HUES6 (cell line): ENCODE data around the gene NELFA.

Experiments used
- H3K27ac ChIP-seq: 2 replicates; pipeline ENCODE4 v1.7.0; 2013; ENCODE audit warnings: low read depth, mild to moderate bottlenecking, low read length, inconsistent platforms
- H3K27me3 ChIP-seq: 2 replicates; pipeline ENCODE4 v1.6.1; 2013; ENCODE audit warnings: low read length; ENCODE audit not compliant: control insufficient read depth, insufficient read depth
- H3K36me3 ChIP-seq: 2 replicates; pipeline ENCODE4 v1.6.1; 2013; ENCODE audit warnings: low read length; ENCODE audit not compliant: control insufficient read depth, insufficient read depth
- H3K4me1 ChIP-seq: 2 replicates; pipeline ENCODE4 v1.6.1; 2013; ENCODE audit warnings: low read length; ENCODE audit not compliant: control insufficient read depth, insufficient read depth
- H3K4me3 ChIP-seq: 2 replicates; pipeline ENCODE4 v1.5.1; 2013; ENCODE audit warnings: low read depth, low read length
- H3K9ac ChIP-seq: one replicate; pipeline ENCODE4 v1.6.1; 2013; ENCODE audit warnings: mild to moderate bottlenecking, low read length
- H3K9me3 ChIP-seq: 2 replicates; pipeline ENCODE4 v1.6.1; 2013; ENCODE audit warnings: low read depth, low read length; ENCODE audit not compliant: control insufficient read depth, insufficient read depth

NELFA gene

GRCh38 chr4:1993169-1993516 lies 15.6 kb downstream of the NELFA start:
- no peak overlapping the region for H3K9ac ChIP-seq
- H3K9me3 ChIP-seq, result peaks cover 3% of the 10 kb centered on the region; the same call in 1 of the 2 replicates
- H3K36me3 ChIP-seq, result peaks cover 36% of the 10 kb centered on the region
- no peaks in the 10 kb centered on the region for H3K27me3 ChIP-seq
- no peak overlapping the region; the same call in 1 of the 2 replicates for H3K27ac ChIP-seq
- peaks cover 3% of the 10 kb centered on the region; the same call in 1 of the 2 replicates for H3K4me1 ChIP-seq
- H3K4me3 ChIP-seq, result no peak overlapping the region

GRCh38 chr4:1992468-1993168 lies 16.2 kb downstream of the NELFA start:
- Histone ChIP-seq H3K4me1 (peaks cover 3% of the 10 kb centered on the region; the same call in 1 of the 2 replicates), H3K4me3 (no peak overlapping the region), H3K9ac (no peak overlapping the region), H3K27ac (no peak overlapping the region; the same call in 1 of the 2 replicates), H3K9me3 (peaks cover 1% of the 10 kb centered on the region; the same call in 1 of the 2 replicates), H3K27me3 (no peaks in the 10 kb centered on the region), H3K36me3 (peaks cover 39% of the 10 kb centered on the region)

- H3K9me3 ChIP-seq, result no peaks in the 10 kb centered on the region
- H3K27ac ChIP-seq, result no peak overlapping the region
- no peak overlapping the region for H3K4me3 ChIP-seq
- peaks cover 3% of the 10 kb centered on the region; the same call in 1 of the 2 replicates for H3K4me1 ChIP-seq
- peaks cover 47% of the 10 kb centered on the region for H3K36me3 ChIP-seq
- H3K27me3 ChIP-seq, result no peaks in the 10 kb centered on the region
- no peak overlapping the region for H3K9ac ChIP-seq
Observed at GRCh38 chr4:1991596-1992434, 17.0 kb downstream of the NELFA start.

DNA sequence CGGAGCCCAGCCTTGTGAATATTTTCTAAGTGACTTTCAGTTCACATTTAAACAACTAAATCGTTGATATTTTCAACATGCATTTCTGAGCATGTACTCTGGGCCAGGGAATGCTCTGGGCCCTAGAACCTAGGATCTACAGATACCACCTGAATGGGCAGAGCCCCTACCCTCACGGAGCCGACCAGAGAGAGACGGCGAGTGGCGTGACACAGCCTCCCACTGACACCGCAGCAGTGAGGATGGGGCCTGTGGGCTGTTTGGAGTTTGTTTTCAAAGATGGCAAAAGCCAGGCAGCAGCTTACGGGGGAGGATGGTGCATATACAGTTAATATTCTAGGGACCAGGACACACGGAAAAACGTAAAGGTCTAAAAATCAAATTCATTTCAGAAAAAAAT lies 17.7 kb downstream of the NELFA start:
- Histone ChIP-seq H3K27me3 (no peaks in the 10 kb centered on the region), H3K36me3 (peaks cover 54% of the 10 kb centered on the region), H3K4me3 (no peak overlapping the region), H3K27ac (no peak overlapping the region), H3K9me3 (no peaks in the 10 kb centered on the region), H3K9ac (no peak overlapping the region), H3K4me1 (peaks cover 3% of the 10 kb centered on the region; the same call in 1 of the 2 replicates)

GRCh38 chr4:1990676-1991075 lies 18.1 kb downstream of the NELFA start:
- Histone ChIP-seq H3K27ac (no peak overlapping the region), H3K27me3 (no peaks in the 10 kb centered on the region), H3K36me3 (peaks cover 58% of the 10 kb centered on the region), H3K4me3 (no peak overlapping the region), H3K9me3 (no peaks in the 10 kb centered on the region), H3K9ac (no peak overlapping the region), H3K4me1 (peaks cover 3% of the 10 kb centered on the region; the same call in 1 of the 2 replicates)

GRCh38 chr4:1990348-1990645 lies 18.5 kb downstream of the NELFA start:
- H3K27me3 ChIP-seq, result no peaks in the 10 kb centered on the region
- H3K36me3 ChIP-seq, result peaks cover 62% of the 10 kb centered on the region
- H3K4me3 ChIP-seq, result no peak overlapping the region
- peaks cover 3% of the 10 kb centered on the region; the same call in 1 of the 2 replicates for H3K4me1 ChIP-seq
- no peak overlapping the region for H3K9ac ChIP-seq
- no peak overlapping the region for H3K27ac ChIP-seq
- H3K9me3 ChIP-seq, result no peaks in the 10 kb centered on the region

GRCh38 chr4:1989533-1990347 lies 19.0 kb downstream of the NELFA start:
- Histone ChIP-seq H3K9ac (no peak overlapping the region), H3K9me3 (no peaks in the 10 kb centered on the region), H3K4me3 (no peak overlapping the region), H3K4me1 (peaks cover 3% of the 10 kb centered on the region; the same call in 1 of the 2 replicates), H3K27me3 (no peaks in the 10 kb centered on the region), H3K36me3 (peaks cover 64% of the 10 kb centered on the region), H3K27ac (no peak overlapping the region)

GRCh38 chr4:1988327-1988724 lies 20.4 kb downstream of the NELFA start:
- no peaks in the 10 kb centered on the region for H3K27me3 ChIP-seq
- no peak overlapping the region for H3K4me3 ChIP-seq
- no peak overlapping the region for H3K27ac ChIP-seq
- peaks cover 78% of the 10 kb centered on the region for H3K36me3 ChIP-seq
- H3K9me3 ChIP-seq, result no peaks in the 10 kb centered on the region
- H3K4me1 ChIP-seq, result peaks cover 3% of the 10 kb centered on the region; the same call in 1 of the 2 replicates
- no peak overlapping the region for H3K9ac ChIP-seq

DNA sequence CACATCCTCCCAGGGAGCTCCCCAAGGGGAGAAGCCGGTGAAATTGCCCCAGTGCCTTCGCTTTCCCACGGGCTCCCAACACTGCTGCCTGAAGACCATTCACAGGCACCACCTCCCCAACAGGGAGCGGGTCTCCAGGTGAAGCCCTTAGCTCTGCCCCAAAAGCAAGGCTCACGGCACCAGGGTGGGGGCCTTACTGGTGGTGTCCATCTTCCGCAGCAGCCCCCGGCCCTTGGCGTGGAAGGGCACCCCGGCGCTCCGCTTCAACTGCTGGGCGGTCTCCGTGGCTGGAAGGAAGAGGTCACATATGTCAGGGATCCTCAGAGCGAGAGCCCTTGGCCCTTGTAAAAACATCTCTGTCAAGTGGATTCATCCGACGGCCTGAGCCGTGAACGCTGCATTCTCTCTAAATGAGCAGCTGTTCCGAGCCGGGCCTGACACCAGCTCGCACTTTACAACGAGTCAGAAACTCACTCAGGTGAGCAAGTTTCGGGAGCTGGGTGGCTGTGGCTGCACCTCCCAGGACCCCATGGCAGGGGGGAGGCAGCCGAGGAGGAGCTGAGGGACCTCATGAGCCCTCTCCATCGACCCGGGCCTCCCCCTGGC lies 20.9 kb downstream of the NELFA start:
- H3K36me3 ChIP-seq, result peaks cover 83% of the 10 kb centered on the region
- H3K27ac ChIP-seq, result no peak overlapping the region; the same call in 1 of the 2 replicates
- no peaks in the 10 kb centered on the region for H3K27me3 ChIP-seq
- peaks cover 3% of the 10 kb centered on the region; the same call in 1 of the 2 replicates for H3K4me1 ChIP-seq
- H3K9me3 ChIP-seq, result no peaks in the 10 kb centered on the region
- H3K4me3 ChIP-seq, result no peak overlapping the region
- H3K9ac ChIP-seq, result no peak overlapping the region

GRCh38 chr4:1987296-1987695 lies 21.5 kb downstream of the NELFA start:
- H3K27me3 ChIP-seq, result no peaks in the 10 kb centered on the region
- peaks cover 87% of the 10 kb centered on the region for H3K36me3 ChIP-seq
- peaks cover 2% of the 10 kb centered on the region; the same call in 1 of the 2 replicates for H3K4me1 ChIP-seq
- no peak overlapping the region for H3K4me3 ChIP-seq
- no peak overlapping the region for H3K9ac ChIP-seq
- no peak overlapping the region for H3K27ac ChIP-seq
- H3K9me3 ChIP-seq, result no peaks in the 10 kb centered on the region
